ENCODE data around the gene ZNF497. TPM values are rescaled to one million over a fixed set of nuclear protein-coding genes. Genes with fewer than 3 reads are reported as not detected.

The ZNF497 gene
- total and polyA plus RNA-seq, 9 of the 15 experiments (the other 6 are each of a cell fraction or from before 2014, with no cell fraction given) = 0.06 to 0.98 (median 0.44) TPM; not detected in 1

DNA sequence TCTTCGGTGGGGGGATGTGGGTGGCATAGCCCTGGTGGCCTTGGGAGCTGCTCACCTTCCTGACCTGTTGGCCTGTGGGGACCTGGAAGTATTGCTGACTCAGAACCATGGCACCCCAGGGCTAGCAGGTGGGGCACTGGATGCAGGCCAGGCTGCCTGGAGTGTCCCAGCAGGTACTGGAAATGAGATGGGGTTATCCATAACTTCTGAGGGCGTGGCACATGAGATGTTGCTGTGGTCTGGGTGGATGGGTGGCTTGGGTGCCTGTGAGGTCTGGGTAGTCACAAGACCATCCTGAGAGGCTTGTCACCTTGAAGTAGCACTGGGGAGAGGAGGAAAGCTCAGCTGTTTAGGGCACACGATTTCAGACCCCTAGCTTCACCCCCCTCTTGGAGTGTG, 32.3 kb upstream of the ZNF497 start:
- H3K36me3 ChIP-seq (ENCODE audit: control insufficient read depth, insufficient read depth, low read length) = peaks cover 58% of the 10 kb centered on the region
- no peaks in the 10 kb centered on the region for H3K9me1 ChIP-seq (ENCODE audit: control insufficient read depth, insufficient read depth, low read length)
- peaks cover 5 to 56% of the 10 kb centered on the region in 2 experiments; a peak in 4 of 5 replicates for H3K4me1 ChIP-seq (replicated peaks in 1 of 2; ENCODE audit: control insufficient read depth in 2 of 2, insufficient read depth in 2 of 2, low read length in 2 of 2)
- no TSS peak for BruUV-seq (replicated peaks)
- DNase-seq (ENCODE audit: extremely low read depth in 1 of 4, low spot score in 3 of 4) (peak in 1 of 4 experiments; percentile 13), ATAC-seq (peak; percentile 31), FAIRE-seq (no peak)
- intact Hi-C loops (cut with micrococcal nuclease) (no loop called here), in situ Hi-C loops (cut with MboI) (no loop called here)
- H4K20me1 ChIP-seq (replicated peaks; ENCODE audit: control insufficient read depth, insufficient read depth, low read length) = peaks cover 18% of the 10 kb centered on the region; the same call in 1 of the 2 replicates
- H3K27me3 ChIP-seq (ENCODE audit: control insufficient read depth in 2 of 2, insufficient read depth in 2 of 2, low read length in 2 of 2) = no peaks in the 10 kb centered on the region
- H3K27ac ChIP-seq (ENCODE audit: extremely low read depth, low read depth, low read length) = no peak overlapping the region; the same call in 2 of the 3 replicates
- POLR2A ChIA-PET = interaction anchor here (0.6 to 0.7 kb wide), 2 partner anchors 119 to 212 kb away, joined by 3 to 7 read pairs; partner anchors contain the start of gene ZNF274
- no peaks in the 10 kb centered on the region for H3K9me3 ChIP-seq (replicated peaks; ENCODE audit: control insufficient read depth, insufficient read depth, low read depth, low read length)
- H3K9ac ChIP-seq (ENCODE audit: insufficient read depth in 1 of 2, low read depth in 2 of 2, low read length in 2 of 2) = peak overlapping the region in 1 of 2 experiments; percentile 38; a peak in 1 of 4 replicates
- TF ChIP-seq ZNF316 (IDR thresholded peaks at IDR 0.05) (peak; percentile 80), NCOA6 (IDR thresholded peaks at IDR 0.05) (no peak), POLR2B (IDR thresholded peaks at IDR 0.05; ENCODE audit: low read depth, partially characterized antibody) (peak; percentile 61), SIRT6 (IDR thresholded peaks at IDR 0.05; ENCODE audit: low read depth, low read length) (peak; percentile 32), ZNF263 (CRISPR knock-in tag; IDR thresholded peaks at IDR 0.05; ENCODE audit: borderline replicate concordance) (no peak), C11orf30 (IDR thresholded peaks at IDR 0.05; ENCODE audit: low read depth) (peak; percentile 65; the same call in 1 of the 2 replicates), MAFG (tag; conservative IDR thresholded peaks at IDR 0.05) (peak; percentile 30; the same call in 1 of the 2 replicates)
- TF ChIP-seq, protein P1, sequence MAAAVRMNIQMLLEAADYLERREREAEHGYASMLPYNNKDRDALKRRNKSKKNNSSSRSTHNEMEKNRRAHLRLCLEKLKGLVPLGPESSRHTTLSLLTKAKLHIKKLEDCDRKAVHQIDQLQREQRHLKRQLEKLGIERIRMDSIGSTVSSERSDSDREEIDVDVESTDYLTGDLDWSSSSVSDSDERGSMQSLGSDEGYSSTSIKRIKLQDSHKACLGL (CRISPR knock-in tag; IDR thresholded peaks at IDR 0.05; ENCODE audit: borderline replicate concordance, poor library complexity, severe bottlenecking) = no peak
- WGBS (ENCODE audit: insufficient coverage, low coverage, missing lambda C conversion rate) = 72% methylated on average over 3 of the region's 3 CpGs
- CTCF ChIA-PET (ENCODE audit: low intra/inter-chr PET ratio) = no interaction called here
- no peak overlapping the region for H3K4me3 ChIP-seq
- no peak overlapping the region for H3K4me2 ChIP-seq (ENCODE audit: insufficient read depth, low read length)
- peaks cover 31% of the 10 kb centered on the region for H3K79me2 ChIP-seq (ENCODE audit: control insufficient read depth, insufficient read depth, low read length)
- H2AFZ ChIP-seq (ENCODE audit: low read depth, low read length) = no peak overlapping the region

Data from K562 (cell line).